Endothelial cell of umbilical vein (primary cell): ENCODE measurements around the gene DSCAML1. TPM values are rescaled to one million over a fixed set of nuclear protein-coding genes. Genes with fewer than 3 reads are reported as not detected.

Source experiments
- BruUV-seq: library from RNA; stranded (reverse); fragments of 400-500 nt; replicated peaks from 2 replicates; lab custom pipeline; 2021; lab: Mats Ljungman, UMichigan
- CTCF ChIA-PET: fragments of 300-600, 350-600 bp; sonication (Branson Sonifier 250); formaldehyde crosslinking; loops from one replicate; lab custom pipeline; 2021; ENCODE audit warnings: antibody characterized with exemption, inconsistent platforms; lab: Charles Lee
- POLR2A ChIA-PET: fragments of 300-600, 350-600 bp; sonication (Branson Sonifier 250); formaldehyde crosslinking; loops from one replicate; lab custom pipeline; 2021; ENCODE audit warnings: antibody characterized with exemption, inconsistent platforms; lab: Charles Lee
- DNase-seq: peaks from one replicate; pipeline ENCODE4 v3.0.0-alpha.2; 2011; ENCODE audit warnings: low read depth, low spot score
- FAIRE-seq: peaks from 2 replicates; lab custom pipeline; 2011; peaks lifted over from hg19 to GRCh38; lab: Jason Lieb, UNC
- H2AFZ ChIP-seq: 2 replicates; pipeline ENCODE4 v1.6.0; 2012; ENCODE audit warnings: low read depth, low read length, control low read depth, inconsistent platforms
- H3K27ac ChIP-seq: 2 replicates; pipeline ENCODE4 v1.5.1; 2011; ENCODE audit warnings: low read depth, mild to moderate bottlenecking, control low read depth, low read length, moderate library complexity; ENCODE audit not compliant: insufficient read depth
- H3K27me3 ChIP-seq, 2 experiments: 2 replicates each; pipeline versions ENCODE4 v1.6.0 to v1.6.1; 2011; ENCODE audit warnings: low read length in 2 of 2, mixed read lengths in 1 of 2; ENCODE audit not compliant: control insufficient read depth in 2 of 2, insufficient read depth in 2 of 2
- H3K36me3 ChIP-seq, 2 experiments: 2 replicates in 1 of 2; 3 replicates in 1 of 2; pipeline ENCODE4 v1.5.1; 2011; ENCODE audit warnings: low read length in 2 of 2, mild to moderate bottlenecking in 1 of 2, moderate library complexity in 1 of 2; ENCODE audit not compliant: control insufficient read depth in 2 of 2, insufficient read depth in 2 of 2; ENCODE audit errors: extremely low read depth in 1 of 2
- H3K4me1 ChIP-seq: 3 replicates; pipeline ENCODE4 v1.5.1; 2011; ENCODE audit warnings: mild to moderate bottlenecking, low read length; ENCODE audit not compliant: control insufficient read depth, insufficient read depth; ENCODE audit errors: extremely low read depth
- H3K4me2 ChIP-seq: 2 replicates; pipeline ENCODE4 v1.6.1; 2011; ENCODE audit warnings: low read length, control low read depth, mixed read lengths; ENCODE audit not compliant: insufficient read depth
- H3K4me3 ChIP-seq, 3 experiments: fragments of 200-600 bp in 1 of 3; sonication (generic), shearing (Covaris generic) in 1 of 3; replicated peaks in 1 of 3; 2 replicates each; pipeline ENCODE4 v1.5.1; 2011 to 2016; ENCODE audit warnings: control low read depth in 3 of 3, low read length in 3 of 3, mild to moderate bottlenecking in 2 of 3, inconsistent platforms in 1 of 3, low read depth in 1 of 3, moderate library complexity in 1 of 3; ENCODE audit not compliant: insufficient read depth in 1 of 3
- H3K79me2 ChIP-seq: 2 replicates; pipeline ENCODE4 v1.6.0; 2012; ENCODE audit warnings: low read length, inconsistent platforms; ENCODE audit not compliant: control insufficient read depth, insufficient read depth
- H3K9ac ChIP-seq: replicated peaks from 2 replicates; pipeline ENCODE3; 2011; ENCODE audit warnings: low read length, control low read depth; ENCODE audit not compliant: insufficient read depth; ENCODE audit errors: extremely low read depth
- H3K9me1 ChIP-seq: replicated peaks from 3 replicates; pipeline ENCODE4 v1.6.0; 2011; ENCODE audit warnings: mild to moderate bottlenecking, low read length; ENCODE audit not compliant: control insufficient read depth, insufficient read depth; ENCODE audit errors: extremely low read depth
- H3K9me3 ChIP-seq: replicated peaks from 2 replicates; pipeline ENCODE4 v1.5.1; 2012; ENCODE audit warnings: low read length, inconsistent platforms; ENCODE audit not compliant: control insufficient read depth, insufficient read depth
- H4K20me1 ChIP-seq: replicated peaks from 2 replicates; pipeline ENCODE3; 2011; ENCODE audit warnings: mild to moderate bottlenecking, low read length; ENCODE audit not compliant: control insufficient read depth, insufficient read depth; ENCODE audit errors: extremely low read depth
- EZH2 ChIP-seq: IDR thresholded peaks from 2 replicates; pipeline ENCODE4 v1.6.1; 2012; ENCODE audit warnings: borderline replicate concordance, low read depth, mild to moderate bottlenecking, moderate library complexity, low read length, inconsistent platforms; ENCODE audit not compliant: severe bottlenecking
- FOS ChIP-seq: IDR thresholded peaks from 2 replicates; pipeline ENCODE4 v1.6.1; 2011; ENCODE audit warnings: mild to moderate bottlenecking, low read length, moderate library complexity, borderline replicate concordance; ENCODE audit not compliant: insufficient read depth
- JUN ChIP-seq: IDR thresholded peaks from 2 replicates; pipeline ENCODE4 v1.6.1; 2011; ENCODE audit warnings: borderline replicate concordance, low read depth; ENCODE audit not compliant: insufficient read length, insufficient read depth
- MYC ChIP-seq: IDR thresholded peaks from one replicate; pipeline ENCODE4 v1.6.1; 2011; ENCODE audit warnings: mild to moderate bottlenecking, low read depth, low read length
- POLR2A ChIP-seq: IDR thresholded peaks from 2 replicates; pipeline ENCODE4 v1.6.1; 2012; ENCODE audit warnings: low read depth, mild to moderate bottlenecking, control low read depth, low read length
- POLR2AphosphoS5 ChIP-seq: IDR thresholded peaks from 2 replicates; pipeline ENCODE4 v1.6.1; 2012; ENCODE audit warnings: low read depth, mild to moderate bottlenecking, control low read depth, low read length, moderate library complexity; ENCODE audit not compliant: insufficient read depth
- dilution Hi-C: fragments of 300-500 bp; cut with MboI; formaldehyde crosslinking; loops from one replicate; pipeline ENCODE4 v1.15.0; 2019; ENCODE audit warnings: low sequenced_read_pairs; ENCODE audit not compliant: extremely low pct_ligation_motif_present
- intact Hi-C: fragments of 100-400 bp; cut with micrococcal nuclease; formaldehyde crosslinking; loops from one replicate; pipeline ENCODE4 v1.10.0; 2022
- polyA plus RNA-seq, 4 experiments: library from polyadenylated mRNA; depleted of rRNA in 3 of 4; stranded (reverse) in 3 of 4; unstranded in 1 of 4; fragments of >200 nt; gene quantifications; 2 replicates each; pipeline versions ENCODE4 v1.2.1 to v1.2.3, GENCODE V29; 2011 to 2012; ENCODE audit warnings: missing spikeins in 1 of 4
- total RNA-seq: library from RNA; stranded (reverse); gene quantifications from 2 replicates; pipeline ENCODE4 v1.2.3, GENCODE V29; 2021
- TF ChIP-seq, protein P1 (sequence below): IDR thresholded peaks from 2 replicates; pipeline ENCODE4 v1.6.1; 2011; ENCODE audit not compliant: insufficient read depth, insufficient read length

DSCAML1 gene
- total and polyA plus RNA-seq, 2 donors (not counting 3 experiments of a cell fraction or from before 2014, with no cell fraction given) = not detected

DNA sequence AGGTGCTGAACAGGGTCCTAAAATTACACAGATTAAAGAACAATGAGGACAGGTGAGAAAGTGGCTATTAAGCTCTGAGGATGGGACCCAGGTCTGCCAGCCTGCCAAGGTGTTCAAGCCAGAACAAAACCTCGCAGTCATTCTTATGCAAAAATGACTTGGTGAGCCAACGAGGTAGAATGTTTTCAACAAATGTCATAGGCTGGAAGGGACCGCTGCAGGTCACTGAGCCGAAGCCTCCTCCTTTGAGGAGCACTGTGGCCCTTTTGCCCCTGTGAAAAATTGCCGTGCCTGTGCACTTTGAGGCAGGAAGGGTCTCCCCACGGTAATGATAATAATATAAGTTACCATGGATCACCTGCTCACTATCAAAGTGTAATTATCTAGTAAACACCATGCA is 216.2 kb downstream of the DSCAML1 start:
- no peaks in the 10 kb centered on the region for H4K20me1 ChIP-seq
- no peak overlapping the region for H3K9ac ChIP-seq
- BruUV-seq = no TSS peak
- dilution Hi-C loops = no loop called here
- DNase-seq = no peak
- intact Hi-C loops = no loop called here
- H2AFZ ChIP-seq = no peak overlapping the region
- H3K9me1 ChIP-seq = no peaks in the 10 kb centered on the region
- no peak overlapping the region for H3K4me2 ChIP-seq
- TF ChIP-seq POLR2AphosphoS5 (no peak), JUN (no peak), MYC (no peak), FOS (no peak), POLR2A (no peak), EZH2 (no peak)
- TF ChIP-seq, protein P1, sequence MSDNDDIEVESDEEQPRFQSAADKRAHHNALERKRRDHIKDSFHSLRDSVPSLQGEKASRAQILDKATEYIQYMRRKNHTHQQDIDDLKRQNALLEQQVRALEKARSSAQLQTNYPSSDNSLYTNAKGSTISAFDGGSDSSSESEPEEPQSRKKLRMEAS = no peak
- CTCF ChIA-PET = interaction anchor here (1.3 kb wide), 1 partner anchor 41 kb away, joined by 3 read pairs; no protein-coding TSS in a partner anchor
- no peaks in the 10 kb centered on the region for H3K36me3 ChIP-seq
- no peak for FAIRE-seq
- H3K27me3 ChIP-seq = no peaks in the 10 kb centered on the region
- no peak overlapping the region for H3K4me3 ChIP-seq
- H3K4me1 ChIP-seq = no peaks in the 10 kb centered on the region
- no peaks in the 10 kb centered on the region for H3K9me3 ChIP-seq
- POLR2A ChIA-PET = no interaction called here
- no peak overlapping the region for H3K27ac ChIP-seq
- no peaks in the 10 kb centered on the region for H3K79me2 ChIP-seq

DNA sequence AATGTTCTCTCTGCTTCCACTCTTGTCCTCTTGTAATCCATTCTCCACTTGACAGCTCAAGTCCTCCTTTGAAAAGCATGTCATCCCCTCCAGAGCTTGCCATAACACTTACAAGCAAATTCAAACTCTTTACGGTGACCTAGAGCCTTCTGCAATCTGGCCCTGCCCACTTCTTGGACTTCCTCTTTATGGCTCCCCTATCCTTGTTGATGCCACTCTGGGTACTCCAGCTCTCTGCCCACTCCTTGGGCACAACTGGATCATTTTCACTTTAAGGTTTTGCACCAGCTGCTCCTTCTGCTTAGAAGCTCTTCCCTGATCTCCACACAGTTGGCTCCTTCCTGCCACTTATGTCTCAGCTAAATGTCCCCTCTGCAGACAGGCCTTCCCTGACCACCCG is 217.9 kb downstream of the DSCAML1 start:
- Histone ChIP-seq H3K9ac (no peak overlapping the region), H3K79me2 (no peaks in the 10 kb centered on the region), H3K27ac (no peak overlapping the region), H3K4me2 (no peak overlapping the region), H3K4me1 (no peaks in the 10 kb centered on the region), H3K9me3 (no peaks in the 10 kb centered on the region), H3K9me1 (no peaks in the 10 kb centered on the region), H2AFZ (no peak overlapping the region), H3K36me3 (no peaks in the 10 kb centered on the region), H4K20me1 (no peaks in the 10 kb centered on the region), H3K27me3 (no peaks in the 10 kb centered on the region), H3K4me3 (no peak overlapping the region)
- CTCF ChIA-PET = interaction anchor here (1.2 kb wide), 1 partner anchor 42 kb away, joined by 3 read pairs; no protein-coding TSS in a partner anchor
- DNase-seq = no peak
- TF ChIP-seq FOS = no peak
- TF ChIP-seq POLR2A = no peak
- no peak for TF ChIP-seq JUN
- TF ChIP-seq, protein P1 = no peak
- FAIRE-seq = no peak
- intact Hi-C loops = no loop called here
- no TSS peak for BruUV-seq
- POLR2A ChIA-PET = no interaction called here
- dilution Hi-C loops = no loop called here
